DND-41 (cell line): ENCODE measurements around the gene RAD18.

Experiments used
- CTCF ChIP-seq: IDR thresholded peaks from 2 replicates; pipeline ENCODE4 v1.5.1; 2012; ENCODE audit warnings: borderline replicate concordance, low read length, moderate library complexity, mild to moderate bottlenecking; ENCODE audit not compliant: poor library complexity, severe bottlenecking; ENCODE audit errors: extremely low read depth
- EZH2 ChIP-seq: IDR thresholded peaks from 3 replicates; pipeline ENCODE4 v1.6.1; 2012; ENCODE audit warnings: borderline replicate concordance, low read depth, mild to moderate bottlenecking, moderate library complexity, low read length, inconsistent platforms; ENCODE audit not compliant: severe bottlenecking

- no peak for TF ChIP-seq CTCF
- TF ChIP-seq EZH2: no peak
Observed at GRCh38 chr3:8984081-8984480, 20.8 kb upstream of the RAD18 start.
